A204.1 (cell line): ENCODE results near the gene CXCL17.
"Not testable (repeated sequence)": the region's sequence is repeated elsewhere in the genome, so short reads cannot be mapped to it uniquely, and the experiment has no call there.

Source experiments
- FAIRE-seq: peaks from 2 replicates; lab custom pipeline; 2012; peaks lifted over from hg19 to GRCh38; lab: Jason Lieb, UNC

CXCL17 gene, protein sequence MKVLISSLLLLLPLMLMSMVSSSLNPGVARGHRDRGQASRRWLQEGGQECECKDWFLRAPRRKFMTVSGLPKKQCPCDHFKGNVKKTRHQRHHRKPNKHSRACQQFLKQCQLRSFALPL

GRCh38 chr19:42442833-42443232 is at the start of gene CXCL17:
TSS of gene CXCL17 (minus strand) at chr19:42442946. CDS start at chr19:42442832, 114 bp downstream.
- FAIRE-seq = no peak

GRCh38 chr19:42488783-42489521 is 46.2 kb upstream of the CXCL17 start:
- FAIRE-seq = no peak

DNA sequence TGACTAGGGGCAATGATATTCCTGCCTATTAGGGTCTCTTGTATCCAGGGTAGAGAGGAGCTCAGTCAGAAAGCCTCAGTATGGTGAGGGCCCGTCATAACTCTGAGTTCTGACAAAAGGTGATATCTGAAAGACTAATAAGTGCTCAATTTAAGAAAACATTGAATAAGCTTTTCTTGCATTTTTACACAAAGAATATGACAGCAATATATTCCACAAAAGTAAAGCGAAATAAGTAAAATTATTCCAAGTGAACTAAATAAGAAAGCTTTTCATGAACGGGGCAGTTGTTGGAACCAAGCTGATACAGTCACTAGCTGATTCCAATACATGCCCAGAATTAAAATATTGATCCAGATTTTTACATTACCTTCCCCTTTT is 45.0 kb upstream of the CXCL17 start:
- FAIRE-seq = no peak

DNA sequence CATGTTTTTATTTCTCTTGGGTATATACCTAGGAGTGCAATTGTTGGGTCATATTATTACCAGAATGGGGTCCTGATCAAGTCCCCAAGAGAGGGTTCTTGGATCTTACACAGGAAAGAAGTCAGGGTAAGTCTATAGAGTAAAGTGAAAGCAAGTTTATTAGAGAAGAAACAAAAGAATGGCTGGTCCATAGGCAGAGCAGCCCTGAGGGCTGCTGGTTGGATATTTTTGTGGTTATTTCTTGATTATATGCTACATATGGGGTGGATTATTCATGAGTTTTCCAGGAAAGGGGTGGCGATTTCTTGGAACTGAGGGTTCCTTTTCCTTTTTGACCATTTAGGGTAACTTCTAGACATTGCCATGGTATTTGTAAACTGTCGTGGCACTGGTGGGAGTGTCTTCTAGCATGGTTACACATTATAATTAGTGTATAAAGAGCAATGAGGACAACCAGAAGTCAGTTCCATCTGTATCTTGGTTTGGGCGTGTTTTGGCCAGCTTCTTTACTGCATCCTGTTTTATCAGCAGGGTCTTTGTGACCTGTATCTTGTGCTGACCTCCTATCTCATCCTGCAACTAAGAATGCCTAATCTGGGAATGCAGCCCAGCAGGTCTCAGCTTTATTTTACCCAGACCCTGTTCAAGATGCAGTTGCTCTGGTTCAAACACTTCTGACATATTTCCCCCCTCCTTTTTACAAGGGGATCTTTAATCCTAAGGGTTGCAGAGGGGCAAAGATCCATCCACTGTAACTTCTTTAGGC is 44.5 kb upstream of the CXCL17 start:
- FAIRE-seq = no peak

GRCh38 chr19:42485036-42485435 is 42.3 kb upstream of the CXCL17 start:
- FAIRE-seq = not testable (repeated sequence)

GRCh38 chr19:42480335-42481095 is 37.8 kb upstream of the CXCL17 start:
- FAIRE-seq = no peak

- FAIRE-seq = no peak
These were observed 37.0 kb upstream of the CXCL17 start for GRCh38 chr19:42479736-42480135.

DNA sequence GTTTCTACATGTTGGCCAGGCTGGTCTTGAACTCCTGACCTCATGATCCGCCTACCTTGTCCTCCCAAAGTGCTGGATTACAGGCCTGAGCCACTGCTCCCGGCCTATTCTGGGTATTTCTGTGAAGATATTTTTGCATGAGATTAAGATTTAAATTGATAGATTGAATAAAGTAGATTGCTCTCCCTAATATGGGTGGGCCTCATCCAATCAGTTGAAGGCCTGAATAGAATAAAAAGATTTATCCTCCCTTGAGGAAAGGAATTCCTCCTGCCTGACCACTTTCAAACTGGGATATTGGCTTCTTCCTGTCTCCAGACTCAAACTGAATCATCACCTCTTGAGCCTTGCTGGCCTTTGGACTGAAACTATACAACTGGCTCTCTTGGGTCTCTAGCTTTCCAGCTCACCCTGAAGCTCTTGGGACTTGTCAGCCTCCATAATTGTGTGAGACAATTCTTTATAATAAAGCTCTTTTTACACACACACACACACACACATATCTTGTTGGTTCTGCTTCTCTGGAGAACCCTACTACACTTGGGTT is 36.1 kb upstream of the CXCL17 start:
- FAIRE-seq = no peak

DNA sequence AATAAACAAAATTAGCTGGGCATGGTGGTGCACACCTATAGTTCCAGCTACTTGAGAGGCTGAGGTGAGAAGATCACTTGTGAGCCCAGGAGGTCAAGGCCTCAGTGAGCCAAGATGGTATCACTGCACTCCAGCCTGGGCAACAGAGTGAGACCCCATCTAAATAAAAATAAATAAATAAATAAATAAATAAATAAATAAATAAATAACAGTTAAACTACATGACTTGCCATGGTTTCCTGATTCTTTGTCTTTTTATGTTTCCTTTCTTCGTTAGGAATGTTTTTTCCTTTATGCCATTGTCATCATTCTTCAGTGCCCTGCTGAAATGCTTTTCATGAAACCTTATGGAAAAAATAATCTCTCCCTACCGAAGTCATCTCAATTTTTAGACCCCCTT is 35.2 kb upstream of the CXCL17 start:
- FAIRE-seq = no peak

DNA sequence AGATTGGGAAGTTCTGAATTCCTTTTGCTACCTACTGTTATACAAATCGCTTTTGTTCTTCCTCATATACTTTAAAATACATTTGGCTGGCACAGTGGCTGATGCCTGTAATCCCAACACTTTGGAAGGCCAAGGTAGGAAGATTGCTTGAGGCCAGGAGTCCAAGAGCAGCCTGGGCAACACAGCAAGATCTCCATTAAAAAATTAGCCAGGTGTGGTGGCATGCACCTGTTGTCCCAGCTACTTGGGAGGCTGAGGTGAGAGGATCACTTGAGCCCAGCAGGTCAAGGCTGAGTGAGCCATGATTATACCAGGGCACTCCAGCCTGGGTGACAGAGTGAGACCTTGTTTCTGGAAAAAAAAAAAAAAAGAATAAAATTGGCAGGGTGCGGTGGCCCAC is 34.4 kb upstream of the CXCL17 start:
- FAIRE-seq = no peak

GRCh38 chr19:42475366-42475765 is 32.6 kb upstream of the CXCL17 start:
- FAIRE-seq = no peak

GRCh38 chr19:42474743-42475142 is 32.0 kb upstream of the CXCL17 start:
- no peak for FAIRE-seq

- no peak for FAIRE-seq
These were observed 30.9 kb upstream of the CXCL17 start for GRCh38 chr19:42473686-42474085.

- FAIRE-seq = no peak
These were observed 29.8 kb upstream of the CXCL17 start for GRCh38 chr19:42472402-42473147.

DNA sequence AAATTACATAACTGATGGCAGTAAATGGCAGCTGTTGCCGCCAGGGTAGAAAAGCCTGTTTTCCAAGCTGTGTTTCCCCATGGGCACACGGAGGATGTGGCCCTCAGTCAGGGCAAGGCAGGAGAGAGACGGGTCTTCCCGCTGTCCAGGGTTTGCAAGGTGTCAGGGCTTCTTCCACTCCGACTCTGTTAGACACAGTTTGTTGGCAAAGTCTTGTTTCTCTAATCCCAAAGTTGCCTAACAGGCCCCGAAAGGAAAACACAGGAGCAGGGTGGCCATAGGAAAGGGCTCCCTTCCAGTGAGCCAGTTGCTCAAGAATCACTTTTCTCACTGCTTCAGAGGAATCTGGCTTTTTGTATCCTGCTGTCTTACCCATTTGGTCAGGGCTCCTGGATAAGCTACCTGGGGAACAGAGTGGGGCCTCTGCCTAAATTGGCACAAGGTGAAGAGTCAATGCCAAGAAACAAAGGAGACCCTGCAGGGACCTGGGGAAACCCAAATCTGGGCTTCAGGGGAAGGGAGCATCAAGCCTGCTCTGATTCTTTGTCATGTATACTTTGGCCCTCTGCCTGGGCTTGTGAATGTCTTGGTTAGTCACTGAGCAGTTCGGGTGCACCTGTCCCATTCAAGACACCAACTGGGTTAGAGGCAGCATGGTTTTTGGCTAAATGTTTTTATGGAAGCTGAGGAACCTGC is 29.0 kb upstream of the CXCL17 start:
- no peak for FAIRE-seq

- FAIRE-seq = no peak
These were observed 26.8 kb upstream of the CXCL17 start for GRCh38 chr19:42469311-42470235.

DNA sequence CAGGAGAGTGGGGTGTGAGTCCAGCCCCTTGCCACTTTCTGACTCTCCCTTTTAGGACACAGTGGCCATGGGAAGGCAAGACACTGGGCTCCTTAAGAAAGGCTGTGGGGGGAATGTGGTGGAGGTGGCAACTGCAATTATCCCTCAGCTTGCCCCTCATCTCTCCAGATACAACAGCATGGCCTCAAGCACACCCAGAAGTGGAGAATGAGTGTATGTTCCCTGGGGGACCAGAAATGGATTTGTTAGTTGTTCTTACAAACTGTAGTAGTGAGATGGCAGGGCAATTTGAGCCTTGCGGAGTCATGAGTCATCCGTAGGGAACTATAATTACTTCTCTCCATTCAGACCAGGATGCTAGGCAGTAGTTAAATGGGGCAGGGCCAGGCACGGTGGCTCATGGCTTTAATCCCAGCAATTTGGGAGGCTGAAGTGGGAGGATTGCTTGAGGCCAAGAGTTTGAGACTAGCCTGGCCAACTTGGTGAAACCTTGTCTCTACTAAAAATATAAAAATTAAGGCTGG is 25.6 kb upstream of the CXCL17 start:
- FAIRE-seq = peak; percentile 95

DNA sequence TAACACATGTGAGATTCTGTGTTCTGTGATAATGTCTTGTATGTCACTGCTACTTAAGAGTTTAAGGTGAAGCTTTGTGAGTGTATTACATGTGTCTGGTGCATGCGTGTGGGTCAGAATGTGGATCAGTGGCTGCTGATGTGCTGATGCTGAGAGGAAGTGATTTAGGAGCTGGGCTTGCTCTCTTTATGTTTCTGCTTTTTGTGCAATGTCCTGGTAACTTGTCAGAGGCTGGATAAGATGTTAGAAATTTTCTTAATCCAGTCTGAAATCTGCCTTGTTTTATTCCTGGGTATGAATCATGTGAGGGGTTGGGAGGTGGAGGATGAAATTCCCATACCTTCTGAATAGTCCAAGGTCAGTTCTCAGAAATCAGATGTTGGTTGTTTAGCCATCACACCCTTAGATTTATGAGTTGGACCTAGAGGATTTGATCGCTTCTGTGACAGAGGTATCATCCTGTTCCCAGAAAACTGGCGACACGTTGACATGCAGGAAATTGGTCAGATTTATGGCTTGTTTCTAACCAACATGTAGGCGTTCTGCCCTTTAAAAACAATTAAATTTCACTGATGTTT is 24.5 kb upstream of the CXCL17 start:
- no peak for FAIRE-seq

DNA sequence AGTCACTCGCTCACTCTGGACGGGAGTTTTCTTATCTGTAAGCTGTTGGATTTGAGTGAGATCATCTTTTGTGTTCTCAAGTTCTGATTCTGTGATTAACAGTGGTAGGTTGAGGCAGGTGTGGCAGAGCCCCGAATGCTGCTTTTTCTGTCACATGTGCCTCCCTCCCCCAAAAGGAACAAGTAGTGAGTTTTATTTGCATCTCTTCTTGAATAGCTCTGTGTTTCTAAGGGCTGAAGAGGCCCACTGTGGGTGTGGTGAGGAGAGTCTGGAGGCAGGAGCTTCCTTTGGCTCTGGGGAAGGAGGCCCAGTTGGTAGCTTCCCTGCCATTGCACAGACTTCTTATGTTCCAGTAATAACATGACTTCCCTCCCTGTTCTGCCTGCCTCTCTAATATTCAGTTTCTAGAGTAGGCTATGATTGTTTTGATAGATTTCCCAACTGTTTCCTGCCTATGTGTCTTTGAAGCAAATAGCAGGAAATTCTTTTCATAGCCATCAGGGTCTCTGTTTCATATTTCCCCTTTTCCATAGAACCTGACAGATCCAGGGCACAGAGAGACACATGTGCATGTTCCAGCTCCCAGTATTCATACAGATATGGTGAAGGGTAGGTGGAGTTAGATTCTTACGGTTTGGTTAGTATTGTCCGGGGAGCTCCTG is 23.9 kb upstream of the CXCL17 start:
- peak; percentile 61 for FAIRE-seq
